Esophagus squamous epithelium (tissue), 5 donors: ENCODE data around the gene LAMA1. TPM values are rescaled to one million over a fixed set of nuclear protein-coding genes. Genes with fewer than 3 reads are reported as not detected.

Experiments
- DNase-seq: peaks from one replicate; lab custom pipeline; 2025; lab: John Stamatoyannopoulos, UW
- H3K27ac ChIP-seq, 4 donors: fragments of 200-600 bp; sonication (generic); one replicate each; pipeline ENCODE4 v1.5.1; 2016 to 2019; ENCODE audit warnings: mild to moderate bottlenecking in 1 of 4
- H3K27me3 ChIP-seq, 4 donors: fragments of 200-600 bp; sonication (generic); 1 replicate in 3 of 4; 2 replicates in 1 of 4; pipeline versions ENCODE4 v1.5.1 to v1.6.0; 2017 to 2021; ENCODE audit warnings: antibody characterized with exemption in 1 of 4
- H3K36me3 ChIP-seq, 3 donors: fragments of 200-600 bp; sonication (generic); one replicate each; pipeline ENCODE4 v1.5.1; 2016 to 2019
- H3K4me1 ChIP-seq, 3 donors: fragments of 200-600 bp; sonication (generic); one replicate each; pipeline ENCODE4 v1.5.1; 2017 to 2019
- H3K4me3 ChIP-seq, 4 donors: fragments of 200-600 bp; sonication (generic); 1 replicate in 3 of 4; 2 replicates in 1 of 4; pipeline ENCODE4 v1.5.1; 2016 to 2019; ENCODE audit warnings: mild to moderate bottlenecking in 2 of 4, moderate library complexity in 1 of 4
- H3K9me3 ChIP-seq, 3 donors: fragments of 200-600 bp; sonication (generic); one replicate each; pipeline ENCODE4 v1.5.1; 2016 to 2019
- CTCF ChIP-seq, 6 experiments: fragments of 450-650 bp in 4 of 6; fragments of 200-600 bp in 2 of 6; sonication (generic) in 2 of 6; IDR thresholded peaks; one replicate each; pipeline ENCODE4 v1.5.1; 2016 to 2019; ENCODE audit warnings: antibody characterized with exemption in 6 of 6, mild to moderate bottlenecking in 4 of 6, moderate library complexity in 4 of 6
- POLR2A ChIP-seq, 4 donors: fragments of 450-650 bp; IDR thresholded peaks; one replicate each; pipeline ENCODE4 v1.6.1; 2017; ENCODE audit warnings: antibody characterized with exemption in 4 of 4, mild to moderate bottlenecking in 4 of 4, moderate library complexity in 3 of 4
- WGBS, 2 donors: methylation state at CpG; one replicate each; pipeline ENCODE4 v1.1.5; 2018; 5-methylcytosine and 5-hydroxymethylcytosine counted together
- intact Hi-C: fragments of 100-400 bp; cut with DNase I; formaldehyde crosslinking; loops from one replicate; pipeline ENCODE4 v1.15.0; 2022
- total RNA-seq, 4 donors: library from RNA; depleted of rRNA; stranded (reverse); fragments of >200 nt; gene quantifications; one replicate each; pipeline ENCODE4 v1.1.0, GENCODE V29; 2016
- donor health status: DM: yes; HTN: yes; CAD: no.

LAMA1 gene
- total RNA-seq, 4 donors from 2014 or later, result 0.08 to 2.7 (median 1.6) TPM

DNA sequence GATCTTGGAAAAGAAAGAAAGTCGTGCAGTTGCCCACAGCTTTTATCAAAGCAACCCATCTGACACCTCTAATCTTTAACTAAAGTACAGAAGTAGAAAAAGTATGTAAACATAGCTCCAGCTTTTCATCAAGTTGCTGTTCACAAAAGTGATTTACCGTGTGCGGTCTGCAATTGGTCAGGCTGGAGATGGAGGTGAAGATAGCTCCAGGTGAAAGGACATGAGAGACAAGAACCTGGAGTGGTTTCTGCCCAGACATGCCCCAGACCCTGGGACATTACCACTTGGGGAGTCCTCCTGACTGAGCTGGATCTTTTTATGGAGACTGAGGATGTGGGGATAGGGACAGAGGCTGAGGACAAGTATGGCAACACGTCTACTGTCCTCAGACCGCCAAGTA is 82.7 kb downstream of the LAMA1 start:
- 68 to 77% methylated on average over 5 of the region's 5 CpGs for WGBS, 2 donors
- H3K27me3 ChIP-seq, result no peaks in the 10 kb centered on the region
- no peak overlapping the region for H3K4me3 ChIP-seq
- no peak overlapping the region for H3K27ac ChIP-seq
- intact Hi-C loops, result loop anchor here (5.0 kb wide), 1 partner anchor 142 kb away; no protein-coding TSS in a partner anchor
- no peak for DNase-seq
- no peaks in the 10 kb centered on the region for H3K4me1 ChIP-seq
- H3K36me3 ChIP-seq, result no peaks in the 10 kb centered on the region
- no peaks in the 10 kb centered on the region for H3K9me3 ChIP-seq
- TF ChIP-seq CTCF (IDR thresholded peaks at IDR 0.05) (no peak), POLR2A (IDR thresholded peaks at IDR 0.05) (no peak)

- no peaks in the 10 kb centered on the region for H3K9me3 ChIP-seq
- WGBS, 2 donors, result 66 to 98% methylated on average over 3 of the region's 3 CpGs
Measured at GRCh38 chr18:7032537-7032936, 85.1 kb downstream of the LAMA1 start.

DNA sequence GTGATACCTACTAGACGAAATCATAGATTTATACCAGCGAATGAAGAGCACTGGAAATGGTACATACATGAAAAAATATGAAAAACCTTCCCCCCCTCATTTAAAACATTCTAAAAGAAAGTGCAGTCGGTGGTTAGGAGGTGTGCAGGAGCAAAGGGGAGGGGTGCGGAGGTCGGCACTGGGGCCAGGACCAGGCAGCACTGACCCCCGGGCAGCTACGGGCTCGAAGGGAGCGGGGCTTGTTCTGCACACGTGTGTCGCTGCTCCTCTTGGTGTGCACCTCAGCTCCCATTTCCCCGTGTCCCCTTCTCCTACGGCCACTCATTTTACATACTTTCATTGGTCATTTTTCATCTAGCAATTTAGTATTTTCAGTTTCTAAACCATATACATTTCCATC is 89.0 kb downstream of the LAMA1 start:
- no peaks in the 10 kb centered on the region for H3K36me3 ChIP-seq
- intact Hi-C loops, result loop anchor here (10.0 kb wide), 1 partner anchor 104 kb away; no protein-coding TSS in a partner anchor

More at GRCh38 chr18:7032537-7032936, 85.1 kb downstream of the LAMA1 start:
- intact Hi-C loops, result no loop called here
- DNase-seq, result no peak
- Histone ChIP-seq H3K27ac (no peak overlapping the region), H3K27me3 (no peaks in the 10 kb centered on the region), H3K4me1 (no peaks in the 10 kb centered on the region), H3K36me3 (no peaks in the 10 kb centered on the region), H3K4me3 (no peak overlapping the region)
- TF ChIP-seq CTCF (IDR thresholded peaks at IDR 0.05) (no peak), POLR2A (IDR thresholded peaks at IDR 0.05) (no peak)

GRCh38 chr18:7025194-7025593 is 92.4 kb downstream of the LAMA1 start:
- DNase-seq, result no peak
- Histone ChIP-seq H3K36me3 (no peaks in the 10 kb centered on the region), H3K4me3 (no peak overlapping the region), H3K27ac (no peak overlapping the region), H3K9me3 (no peaks in the 10 kb centered on the region), H3K4me1 (no peaks in the 10 kb centered on the region), H3K27me3 (no peaks in the 10 kb centered on the region)
- 74 to 77% methylated on average over 5 to 6 of the region's 6 CpGs for WGBS, 2 donors
- intact Hi-C loops, result loop anchor here (10.0 kb wide), 1 partner anchor 100 kb away; no protein-coding TSS in a partner anchor
- TF ChIP-seq CTCF (IDR thresholded peaks at IDR 0.05), result no peak
- no peak for TF ChIP-seq POLR2A (IDR thresholded peaks at IDR 0.05)

More for the DNA sequence above, 89.0 kb downstream of the LAMA1 start:
- Histone ChIP-seq H3K4me3 (no peak overlapping the region), H3K27me3 (no peaks in the 10 kb centered on the region), H3K9me3 (no peaks in the 10 kb centered on the region), H3K4me1 (no peaks in the 10 kb centered on the region), H3K27ac (no peak overlapping the region)
- 90 to 91% methylated on average over 13 of the region's 13 CpGs for WGBS, 2 donors
- TF ChIP-seq CTCF (IDR thresholded peaks at IDR 0.05) (no peak), POLR2A (IDR thresholded peaks at IDR 0.05) (no peak)
- DNase-seq, result no peak

DNA sequence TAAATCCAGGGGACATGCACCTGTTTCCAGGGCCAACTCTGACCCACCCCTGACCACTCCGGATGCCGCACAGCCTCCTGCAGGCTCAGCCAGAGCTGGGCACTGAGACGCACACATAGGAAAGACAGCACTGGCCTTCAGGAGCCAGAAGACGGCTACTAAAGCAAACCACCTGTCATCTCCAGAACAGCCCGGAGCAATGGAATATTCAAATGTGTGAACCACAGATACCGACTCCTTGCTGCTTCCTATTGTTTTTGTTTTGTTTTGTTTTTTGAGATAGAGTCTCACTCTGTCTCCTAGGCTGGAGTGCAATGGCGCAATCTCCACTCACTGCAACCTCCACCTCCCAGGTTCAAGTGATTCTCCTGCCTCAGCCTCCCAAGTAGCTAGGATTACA is 94.0 kb downstream of the LAMA1 start:
- Histone ChIP-seq H3K9me3 (no peaks in the 10 kb centered on the region), H3K4me3 (no peak overlapping the region), H3K27ac (no peak overlapping the region), H3K36me3 (no peaks in the 10 kb centered on the region), H3K27me3 (no peaks in the 10 kb centered on the region), H3K4me1 (no peaks in the 10 kb centered on the region)
- no peak for DNase-seq
- intact Hi-C loops, result loop anchor here (10.0 kb wide), 1 partner anchor 99 kb away; no protein-coding TSS in a partner anchor
- 82 to 90% methylated on average over 7 of the region's 7 CpGs for WGBS, 2 donors
- TF ChIP-seq POLR2A (IDR thresholded peaks at IDR 0.05) (no peak), CTCF (IDR thresholded peaks at IDR 0.05) (no peak)
